DMS79 treated with DMSO at 0.1 percent for 48 hours (cell line): ENCODE results near the gene C14orf132.

Experiments used
- DNase-seq: peaks from one replicate; lab custom pipeline; 2025; lab: John Stamatoyannopoulos, UW

The C14orf132 gene

GRCh38 chr14:96039633-96040311 is 610 bp downstream of the C14orf132 start:
- peak; percentile 70 for DNase-seq

- DNase-seq: no peak
Observed at GRCh38 chr14:96040828-96041371, 1.7 kb downstream of the C14orf132 start.

GRCh38 chr14:96042248-96042930 is 3.2 kb downstream of the C14orf132 start:
- DNase-seq: no peak

GRCh38 chr14:96046630-96047029 is 7.5 kb downstream of the C14orf132 start:
- no peak for DNase-seq

- no peak for DNase-seq
Observed at GRCh38 chr14:96047101-96047500, 7.9 kb downstream of the C14orf132 start.

- DNase-seq: no peak
Observed at GRCh38 chr14:96049932-96050331, 10.8 kb downstream of the C14orf132 start.

- no peak for DNase-seq
Observed at GRCh38 chr14:96050482-96050881, 11.3 kb downstream of the C14orf132 start.

GRCh38 chr14:96051231-96051630 is 12.1 kb downstream of the C14orf132 start:
- DNase-seq: no peak

GRCh38 chr14:96051642-96052540 is 12.7 kb downstream of the C14orf132 start:
- DNase-seq: no peak

- DNase-seq: no peak
Observed at GRCh38 chr14:96052541-96053247, 13.5 kb downstream of the C14orf132 start.

GRCh38 chr14:96053248-96053599 is 14.1 kb downstream of the C14orf132 start:
- DNase-seq: no peak

- DNase-seq: no peak
Observed at GRCh38 chr14:96053600-96054381, 14.6 kb downstream of the C14orf132 start.

GRCh38 chr14:96054661-96055060 is 15.5 kb downstream of the C14orf132 start:
- DNase-seq: no peak

GRCh38 chr14:96055065-96055752 is 16.0 kb downstream of the C14orf132 start:
- DNase-seq: no peak

GRCh38 chr14:96055753-96056508 is 16.8 kb downstream of the C14orf132 start:
- DNase-seq: peak; percentile 44

- DNase-seq: peak; percentile 13
Observed at GRCh38 chr14:96056509-96057422, 17.6 kb downstream of the C14orf132 start.

- DNase-seq: no peak
Observed at GRCh38 chr14:96057738-96058137, 18.6 kb downstream of the C14orf132 start.

GRCh38 chr14:96058576-96059200 is 19.5 kb downstream of the C14orf132 start:
- DNase-seq: no peak
